PC-9 (cell line): Measurements from ENCODE around the gene KIF4B. TPM values are rescaled to one million over a fixed set of nuclear protein-coding genes. Genes with fewer than 3 reads are reported as not detected.
"Not testable (repeated sequence)": the region's sequence is repeated elsewhere in the genome, so short reads cannot be mapped to it uniquely, and the experiment has no call there.

Experiments
- BruUV-seq: library from RNA; stranded (reverse); fragments of 400-500 nt; replicated peaks from 2 replicates; lab custom pipeline; 2021; lab: Mats Ljungman, UMichigan
- CTCF ChIA-PET: fragments of 300-600 bp; sonication (Branson Sonifier 250); formaldehyde crosslinking; loops from one replicate; lab custom pipeline; 2022; ENCODE audit warnings: antibody characterized with exemption; lab: Charles Lee
- POLR2A ChIA-PET: fragments of 300-600 bp; sonication (Branson Sonifier 250); formaldehyde crosslinking; loops from one replicate; lab custom pipeline; 2022; ENCODE audit warnings: antibody characterized with exemption; ENCODE audit not compliant: unreplicated experiment; lab: Charles Lee
- DNase-seq, 2 experiments: peaks; one replicate each; pipeline versions ENCODE4 v3.0.0 to v3.0.0-alpha.2; 2015 to 2022; ENCODE audit warnings: mixed read lengths in 1 of 2
- H2AFZ ChIP-seq: fragments of 200-600 bp; sonication (generic); 2 replicates; pipeline ENCODE4 v1.8.1; 2017; ENCODE audit warnings: antibody characterized with exemption
- H3F3A ChIP-seq: fragments of 200-600 bp; sonication (generic); 2 replicates; pipeline ENCODE4 v1.8.1; 2017; ENCODE audit warnings: antibody characterized with exemption, mild to moderate bottlenecking, low read depth; ENCODE audit not compliant: insufficient read depth
- H3K27ac ChIP-seq: fragments of 200-600 bp; sonication (generic); 2 replicates; pipeline ENCODE4 v1.6.1; 2016; ENCODE audit warnings: mixed run types
- H3K27me3 ChIP-seq: fragments of 200-600 bp; sonication (generic); 2 replicates; pipeline ENCODE4 v1.6.1; 2016; ENCODE audit warnings: low read depth, mixed run types; ENCODE audit not compliant: insufficient read depth
- H3K36me3 ChIP-seq: fragments of 200-600 bp; sonication (generic); 2 replicates; pipeline ENCODE4 v1.6.1; 2016; ENCODE audit warnings: low read depth, mixed run types
- H3K4me1 ChIP-seq: fragments of 200-600 bp; sonication (generic); replicated peaks from 2 replicates; pipeline ENCODE4 v1.6.1; 2016; ENCODE audit warnings: mixed run types; ENCODE audit not compliant: insufficient read depth
- H3K4me2 ChIP-seq: fragments of 200-600 bp; sonication (generic); 2 replicates; pipeline ENCODE4 v1.6.1; 2017; ENCODE audit warnings: mixed run types
- H3K4me3 ChIP-seq: fragments of 200-600 bp; sonication (generic); 2 replicates; pipeline ENCODE4 v1.6.1; 2016; ENCODE audit warnings: mixed run types
- H3K79me2 ChIP-seq: fragments of 200-600 bp; sonication (generic); 2 replicates; pipeline ENCODE4 v1.6.1; 2017; ENCODE audit warnings: low read depth, mixed run types
- H3K9me2 ChIP-seq: fragments of 200-600 bp; sonication (generic); 2 replicates; pipeline ENCODE4 v1.8.1; 2017; ENCODE audit warnings: mild to moderate bottlenecking; ENCODE audit not compliant: insufficient read depth
- H3K9me3 ChIP-seq: fragments of 200-600 bp; sonication (generic); 2 replicates; pipeline ENCODE4 v1.8.1; 2016; ENCODE audit warnings: low read depth; ENCODE audit not compliant: insufficient read depth
- H4K20me1 ChIP-seq: fragments of 200-600 bp; sonication (generic); 2 replicates; pipeline ENCODE4 v1.8.1; 2017; ENCODE audit not compliant: insufficient read depth
- CTCF ChIP-seq: fragments of 200-600 bp; sonication (generic); conservative IDR thresholded peaks from 2 replicates; pipeline ENCODE4 v1.6.1; 2017; ENCODE audit warnings: mixed run types, antibody characterized with exemption, mild to moderate bottlenecking, moderate library complexity
- EZH2 ChIP-seq: fragments of 200-600 bp; sonication (generic); IDR thresholded peaks from 2 replicates; pipeline ENCODE4 v1.8.0; 2017; ENCODE audit warnings: antibody characterized with exemption, low read depth
- intact Hi-C: fragments of 100-400 bp; cut with micrococcal nuclease; formaldehyde crosslinking; loops from one replicate; pipeline ENCODE4 v1.10.0; 2022; ENCODE audit not compliant: unreplicated experiment
- total RNA-seq: library from RNA; stranded (reverse); gene quantifications from 2 replicates; pipeline ENCODE4 v1.2.3, GENCODE V29; 2021

The KIF4B gene
- total RNA-seq, 1 experiment from 2014 or later: not detected

DNA sequence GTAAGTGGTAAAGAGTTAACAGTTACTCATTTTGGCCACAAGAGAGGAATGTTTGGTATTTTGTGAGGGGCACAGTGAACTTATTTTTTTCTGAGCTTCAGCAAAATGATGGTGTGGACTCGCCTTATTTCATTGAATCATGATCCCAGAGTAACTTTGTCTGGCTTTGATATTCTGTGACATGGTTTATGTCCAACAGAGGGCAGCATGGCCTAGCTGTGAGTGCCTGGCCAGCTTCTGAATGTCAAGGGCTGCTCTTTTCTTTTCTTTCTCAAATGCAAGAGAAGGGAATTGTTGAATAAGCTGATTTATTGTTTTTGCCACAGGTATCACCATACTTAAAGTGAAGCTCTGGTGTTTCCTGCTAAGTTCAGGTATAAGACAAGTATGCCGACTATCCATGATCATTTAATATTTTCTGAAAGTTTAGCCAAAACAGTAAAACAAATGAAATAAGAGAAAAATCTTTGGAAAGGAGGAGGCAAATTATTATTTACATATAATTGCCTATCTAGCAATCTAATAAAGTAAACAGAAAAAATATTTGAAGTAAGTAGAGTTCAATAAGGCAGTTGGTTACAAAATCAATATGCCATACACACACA lies 41.0 kb upstream of the KIF4B start:
- no peak for TF ChIP-seq EZH2
- peak; percentile 78 for TF ChIP-seq CTCF
- intact Hi-C loops: no loop called here

GRCh38 chr5:154976082-154976481 lies 37.5 kb upstream of the KIF4B start:
- H3K36me3 ChIP-seq, H3F3A ChIP-seq, H4K20me1 ChIP-seq, H3K79me2 ChIP-seq, H3K9me3 ChIP-seq, H2AFZ ChIP-seq, H3K4me2 ChIP-seq, CTCF ChIA-PET, DNase-seq, POLR2A ChIA-PET, BruUV-seq, H3K27ac ChIP-seq, H3K9me2 ChIP-seq, H3K27me3 ChIP-seq, intact Hi-C loops, H3K4me1 ChIP-seq, H3K4me3 ChIP-seq: not testable (repeated sequence)

More for the DNA sequence above, 41.0 kb upstream of the KIF4B start:
- no peaks in the 10 kb centered on the region for H3K27me3 ChIP-seq
- POLR2A ChIA-PET: interaction anchor here (0.6 kb wide), 2 partner anchors 114 to 164 kb away, joined by 3 to 4 read pairs; partner anchors contain the start of gene CNOT8
- H2AFZ ChIP-seq: no peak overlapping the region
- peak in 1 of 2 experiments; percentile 24 for DNase-seq
- peaks cover 8% of the 10 kb centered on the region; the same call in 1 of the 2 replicates for H3K36me3 ChIP-seq
- peaks cover 4% of the 10 kb centered on the region; the same call in 1 of the 2 replicates for H3F3A ChIP-seq
- no peaks in the 10 kb centered on the region; the same call in 1 of the 2 replicates for H3K9me3 ChIP-seq
- no peaks in the 10 kb centered on the region for H3K9me2 ChIP-seq
- no TSS peak for BruUV-seq
- H3K4me1 ChIP-seq: peaks cover 6% of the 10 kb centered on the region; the same call in 1 of the 2 replicates
- H3K79me2 ChIP-seq: no peaks in the 10 kb centered on the region
- H3K4me2 ChIP-seq: no peak overlapping the region
- no peaks in the 10 kb centered on the region for H4K20me1 ChIP-seq
- H3K27ac ChIP-seq: no peak overlapping the region
- CTCF ChIA-PET: interaction anchor here (0.6 to 2.3 kb wide), 2 partner anchors 32 to 185 kb away, joined by 5 to 14 read pairs; no protein-coding TSS in a partner anchor
- H3K4me3 ChIP-seq: no peak overlapping the region

- BruUV-seq: no TSS peak
- CTCF ChIA-PET: no interaction called here
- Histone ChIP-seq H3K27me3 (no peaks in the 10 kb centered on the region), H3K9me2 (no peaks in the 10 kb centered on the region), H3K9me3 (no peaks in the 10 kb centered on the region; the same call in 1 of the 2 replicates), H2AFZ (no peak overlapping the region), H3K4me3 (no peak overlapping the region), H4K20me1 (no peaks in the 10 kb centered on the region), H3F3A (no peaks in the 10 kb centered on the region), H3K4me1 (peaks cover 7% of the 10 kb centered on the region; the same call in 1 of the 2 replicates), H3K4me2 (no peak overlapping the region), H3K36me3 (no peaks in the 10 kb centered on the region), H3K27ac (no peak overlapping the region), H3K79me2 (no peaks in the 10 kb centered on the region)
- TF ChIP-seq EZH2 (no peak), CTCF (no peak)
- intact Hi-C loops: no loop called here
- DNase-seq: no peak
- POLR2A ChIA-PET: no interaction called here
These were observed 36.1 kb upstream of the KIF4B start for GRCh38 chr5:154977409-154977808.

- H2AFZ ChIP-seq, H4K20me1 ChIP-seq, H3K27ac ChIP-seq, CTCF ChIA-PET, H3K79me2 ChIP-seq, H3K4me1 ChIP-seq, POLR2A ChIA-PET, BruUV-seq, H3K9me3 ChIP-seq, H3K36me3 ChIP-seq, H3K4me2 ChIP-seq, H3K4me3 ChIP-seq, DNase-seq, intact Hi-C loops, H3K9me2 ChIP-seq, H3K27me3 ChIP-seq, H3F3A ChIP-seq: not testable (repeated sequence)
These were observed 35.3 kb upstream of the KIF4B start for GRCh38 chr5:154978294-154978693.
